Renal cortical epithelial cell (primary cell): Measurements from ENCODE around the gene ENOX1. TPM values are rescaled to one million over a fixed set of nuclear protein-coding genes. Genes with fewer than 3 reads are reported as not detected.

ENCODE experiments used
- total RNA-seq: library from RNA; depleted of rRNA; stranded (reverse); fragments of >200 nt; gene quantifications from 2 replicates; pipeline ENCODE4 v1.2.3, GENCODE V29; 2014

The ENOX1 gene
- total RNA-seq, 1 donor from 2014 or later, result 2.7 TPM

Other genes with a start within 250 kb of the ENOX1 start
- gene CCDC122, start 92.8 kb upstream of the ENOX1 start, total RNA-seq, result 8.2 and 10.2 TPM in 2 replicates
- gene LACC1, start 92.9 kb upstream of the ENOX1 start, total RNA-seq, result 16.4 and 26.6 TPM in 2 replicates